SU-DHL-6 (cell line): Measurements from ENCODE around the gene ETS1.

ENCODE experiments used
- H2AFZ ChIP-seq: fragments of 200-600 bp; sonication (generic); 2 replicates; pipeline ENCODE4 v1.6.1; 2014; ENCODE audit warnings: low read depth, mild to moderate bottlenecking, moderate library complexity, mixed read lengths, antibody characterized with exemption, low read length; ENCODE audit not compliant: severe bottlenecking
- H3F3A ChIP-seq: fragments of 200-600 bp; shearing (Covaris generic); 2 replicates; pipeline ENCODE4 v1.6.0; 2016; ENCODE audit warnings: antibody characterized with exemption, mild to moderate bottlenecking; ENCODE audit not compliant: insufficient read depth
- H3K27ac ChIP-seq: fragments of 200-600 bp; sonication (generic); 2 replicates; pipeline ENCODE4 v1.5.1; 2016; ENCODE audit warnings: low read depth, mild to moderate bottlenecking, low read length, moderate library complexity, mixed read lengths
- H3K27me3 ChIP-seq: fragments of 200-600 bp; sonication (generic), shearing (Covaris generic); 2 replicates; pipeline ENCODE4 v1.6.0; 2014; ENCODE audit warnings: mild to moderate bottlenecking, low read length
- H3K36me3 ChIP-seq: fragments of 200-600 bp; sonication (generic); 2 replicates; pipeline ENCODE4 v1.6.1; 2014; ENCODE audit warnings: mild to moderate bottlenecking, low read length, mixed read lengths
- H3K4me2 ChIP-seq: fragments of 300-600, 200-600 bp; shearing (Covaris generic), sonication (generic); 2 replicates; pipeline ENCODE4 v1.6.0; 2014; ENCODE audit warnings: low read length, low read depth, mild to moderate bottlenecking; ENCODE audit not compliant: poor library complexity, severe bottlenecking
- H3K4me3 ChIP-seq: fragments of 200-600 bp; sonication (generic); 2 replicates; pipeline ENCODE4 v1.5.1; 2014; ENCODE audit warnings: antibody characterized with exemption, low read length, mild to moderate bottlenecking, mixed read lengths; ENCODE audit not compliant: insufficient read depth, poor library complexity, severe bottlenecking
- H3K79me2 ChIP-seq: fragments of 200-600 bp; sonication (generic); 2 replicates; pipeline ENCODE4 v1.6.1; 2014; ENCODE audit warnings: mild to moderate bottlenecking, low read length, moderate library complexity; ENCODE audit not compliant: insufficient read depth
- H3K9ac ChIP-seq: fragments of 200-600 bp; sonication (generic); 2 replicates; pipeline ENCODE4 v1.7.0; 2014; ENCODE audit warnings: mild to moderate bottlenecking, low read length
- H3K9me2 ChIP-seq: fragments of 200-600 bp; sonication (generic); replicated peaks from 2 replicates; pipeline ENCODE4 v1.6.1; 2014; ENCODE audit warnings: low read length; ENCODE audit not compliant: insufficient read depth
- H3K9me3 ChIP-seq: fragments of 200-600 bp; sonication (generic); 2 replicates; pipeline ENCODE4 v1.6.1; 2014; ENCODE audit warnings: low read length, mixed read lengths; ENCODE audit not compliant: insufficient read depth
- H4K20me1 ChIP-seq: fragments of 200-600 bp; sonication (generic); 2 replicates; pipeline ENCODE4 v1.6.1; 2014; ENCODE audit warnings: low read depth, mild to moderate bottlenecking, antibody characterized with exemption, low read length, moderate library complexity, mixed read lengths
- CTCF ChIP-seq: fragments of 200-600 bp; sonication (generic); IDR thresholded peaks from one replicate; pipeline ENCODE4 v1.5.1; 2017; ENCODE audit warnings: antibody characterized with exemption, mild to moderate bottlenecking, low read length, moderate library complexity; ENCODE audit not compliant: insufficient read depth, poor library complexity, severe bottlenecking
- EZH2phosphoT487 ChIP-seq: fragments of 200-600 bp; sonication (generic), shearing (Covaris generic); conservative IDR thresholded peaks from 2 replicates; pipeline ENCODE4 v1.6.1; 2018; ENCODE audit warnings: mild to moderate bottlenecking, antibody characterized with exemption, low read length, moderate library complexity, mixed read lengths

ETS1 gene

GRCh38 chr11:128569291-128569690, 18.1 kb downstream of the ETS1 start:
- H3K9me3 ChIP-seq = no peaks in the 10 kb centered on the region
- H4K20me1 ChIP-seq = no peaks in the 10 kb centered on the region
- H3K9ac ChIP-seq = no peak overlapping the region
- H3K9me2 ChIP-seq = no peaks in the 10 kb centered on the region
- no peaks in the 10 kb centered on the region for H3F3A ChIP-seq
- H3K36me3 ChIP-seq = no peaks in the 10 kb centered on the region
- no peak overlapping the region for H2AFZ ChIP-seq
- TF ChIP-seq EZH2phosphoT487 = no peak
- no peak for TF ChIP-seq CTCF
- no peak overlapping the region for H3K4me2 ChIP-seq
- H3K27me3 ChIP-seq = no peaks in the 10 kb centered on the region
- H3K27ac ChIP-seq = no peak overlapping the region
- H3K79me2 ChIP-seq = no peaks in the 10 kb centered on the region
- no peak overlapping the region for H3K4me3 ChIP-seq

- no peaks in the 10 kb centered on the region for H3K79me2 ChIP-seq
- H3K9me2 ChIP-seq = no peaks in the 10 kb centered on the region
- H2AFZ ChIP-seq = no peak overlapping the region
- H3K27ac ChIP-seq = no peak overlapping the region
- no peak overlapping the region for H3K4me2 ChIP-seq
- H3K9me3 ChIP-seq = no peaks in the 10 kb centered on the region
- TF ChIP-seq EZH2phosphoT487 = no peak
- TF ChIP-seq CTCF = no peak
- no peaks in the 10 kb centered on the region for H3K27me3 ChIP-seq
- H3K36me3 ChIP-seq = no peaks in the 10 kb centered on the region
- no peak overlapping the region for H3K4me3 ChIP-seq
- no peaks in the 10 kb centered on the region for H4K20me1 ChIP-seq
- no peak overlapping the region for H3K9ac ChIP-seq
- no peaks in the 10 kb centered on the region for H3F3A ChIP-seq
Measured at GRCh38 chr11:128568166-128568778, 19.1 kb downstream of the ETS1 start.

GRCh38 chr11:128567130-128567529, 20.2 kb downstream of the ETS1 start:
- H3K9me3 ChIP-seq = no peaks in the 10 kb centered on the region
- TF ChIP-seq CTCF = no peak
- no peak for TF ChIP-seq EZH2phosphoT487
- H3K79me2 ChIP-seq = no peaks in the 10 kb centered on the region
- no peaks in the 10 kb centered on the region for H3K36me3 ChIP-seq
- no peak overlapping the region for H3K27ac ChIP-seq
- H3K9me2 ChIP-seq = no peaks in the 10 kb centered on the region
- H3K27me3 ChIP-seq = no peaks in the 10 kb centered on the region
- no peaks in the 10 kb centered on the region for H3F3A ChIP-seq
- no peak overlapping the region for H3K9ac ChIP-seq
- H3K4me3 ChIP-seq = no peak overlapping the region
- no peak overlapping the region for H2AFZ ChIP-seq
- H4K20me1 ChIP-seq = no peaks in the 10 kb centered on the region
- no peak overlapping the region for H3K4me2 ChIP-seq
